ENCODE data around the gene PDE4C.

Gene PDE4C

GRCh38 chr19:18254546-18255503 is 28.6 kb upstream of the PDE4C start:
- no peak for DNase-seq (ENCODE audit: low read depth)

DNA sequence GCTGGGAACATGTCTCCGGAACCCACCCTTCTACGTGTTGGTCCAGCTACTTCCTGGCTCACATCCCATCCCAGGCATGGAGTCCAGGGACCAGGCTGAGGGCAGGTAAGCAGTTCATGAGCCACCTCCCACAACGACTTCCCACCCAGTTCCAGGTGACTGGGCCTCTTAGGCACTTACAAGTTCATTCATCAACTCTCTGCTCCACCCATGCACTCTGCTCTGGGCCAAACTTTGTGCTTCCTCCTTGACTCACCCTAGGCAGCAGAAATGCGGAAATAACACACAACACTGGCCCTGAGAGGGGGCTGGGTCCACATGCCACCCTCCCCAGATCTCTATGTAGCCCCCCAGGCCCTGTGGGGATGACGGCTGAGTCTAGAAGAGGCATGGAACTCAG is 27.5 kb upstream of the PDE4C start:
- DNase-seq (ENCODE audit: low read depth), result no peak

DNA sequence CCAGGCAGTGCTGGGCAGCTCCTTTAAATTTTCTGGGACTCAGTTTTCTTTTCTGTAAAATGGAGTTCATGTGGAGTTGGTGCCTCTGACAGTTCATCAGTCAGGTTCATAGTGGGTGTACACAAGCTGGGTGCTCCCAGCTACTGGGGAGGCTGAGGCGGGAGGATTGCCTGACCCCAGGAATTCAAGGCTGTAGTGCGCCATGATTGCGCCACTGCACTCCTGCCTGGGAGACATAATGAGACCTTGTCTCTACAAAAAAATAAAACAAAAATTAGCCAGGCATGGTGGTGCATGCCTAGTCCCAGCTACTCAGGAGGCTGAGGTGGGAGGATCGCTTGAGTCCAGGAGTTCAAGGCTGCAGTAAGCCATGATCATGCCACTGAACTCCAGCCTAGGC is 26.9 kb upstream of the PDE4C start:
- no peak for DNase-seq (ENCODE audit: low read depth)

GRCh38 chr19:18252370-18252717 is 26.1 kb upstream of the PDE4C start:
- DNase-seq (ENCODE audit: low read depth), result no peak

DNA sequence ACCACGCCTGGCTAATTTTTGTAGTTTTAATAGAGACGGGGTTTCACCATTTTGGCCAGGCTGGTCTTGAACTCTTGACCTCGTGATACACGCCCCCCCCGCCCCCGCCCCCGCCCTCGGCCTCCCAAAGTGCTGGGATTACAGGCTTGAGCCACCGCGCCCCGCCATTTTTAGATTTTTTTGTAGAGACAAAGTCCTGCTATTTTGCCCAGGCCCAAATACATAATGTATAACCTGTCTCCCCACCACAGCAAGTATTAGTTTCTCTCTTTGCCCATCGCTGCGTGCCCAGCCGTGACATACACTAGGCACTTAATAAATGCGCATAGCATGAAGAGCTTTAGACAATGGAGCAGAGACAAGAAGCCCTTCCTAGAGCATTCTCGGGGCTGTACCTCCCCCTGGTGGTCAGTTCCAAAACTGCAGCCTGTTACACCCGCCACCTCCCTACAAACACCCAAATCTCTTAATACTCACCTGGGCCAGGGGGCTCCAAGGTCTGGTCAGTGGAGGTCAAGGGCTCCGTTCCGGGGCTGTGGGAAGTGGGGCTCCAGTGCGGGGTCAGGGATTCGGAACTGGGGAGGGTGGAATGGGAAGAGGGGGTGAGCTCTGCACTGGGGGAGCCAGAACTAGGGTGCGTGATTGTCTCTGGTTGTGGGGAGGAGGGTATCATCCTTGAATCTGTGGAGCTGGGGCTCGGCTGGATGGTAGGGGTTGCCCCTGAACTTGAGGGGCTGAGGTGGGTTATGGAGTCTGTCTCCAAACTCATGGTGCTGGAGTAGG is 25.5 kb upstream of the PDE4C start:
- no peak for DNase-seq (ENCODE audit: low read depth)

- no peak for DNase-seq (ENCODE audit: low read depth)
Measured at GRCh38 chr19:18249834-18250233, 23.6 kb upstream of the PDE4C start.

GRCh38 chr19:18245297-18245696 is 19.1 kb upstream of the PDE4C start:
- DNase-seq (ENCODE audit: low read depth), result no peak

- DNase-seq (ENCODE audit: low read depth), result no peak
Measured at GRCh38 chr19:18239303-18239702, 13.1 kb upstream of the PDE4C start.

- DNase-seq (ENCODE audit: low read depth), result no peak
Measured at GRCh38 chr19:18234194-18234593, 8.0 kb upstream of the PDE4C start.

DNA sequence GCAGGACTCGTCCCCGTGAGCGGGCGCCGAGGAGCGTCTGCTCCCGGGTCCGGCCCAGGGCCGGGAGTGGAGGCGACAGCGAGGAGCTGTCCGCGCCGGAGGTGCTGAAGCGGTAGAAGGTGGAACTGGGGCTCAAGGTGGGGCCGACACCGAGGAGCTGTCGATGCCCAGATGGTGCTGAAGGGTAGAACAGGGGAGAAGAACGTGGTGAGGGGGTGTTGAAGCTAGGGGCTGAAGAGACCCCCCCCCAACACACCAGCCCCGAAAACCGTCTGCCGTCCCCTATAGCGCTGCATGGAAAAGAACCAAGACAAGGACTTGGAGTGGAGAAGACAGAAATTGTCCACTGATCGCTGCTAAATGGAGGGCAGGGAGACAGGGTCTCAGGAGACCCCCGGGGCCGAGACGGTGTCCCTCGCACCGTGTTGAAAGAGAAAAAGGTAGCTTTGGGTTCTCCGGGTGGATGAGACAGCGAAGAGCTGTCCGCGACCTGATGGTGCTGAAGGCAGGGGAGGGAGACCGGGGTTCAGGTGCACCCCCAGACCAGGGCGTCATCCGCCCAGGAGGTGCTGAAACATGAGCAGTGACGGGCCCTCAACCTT is 7.1 kb upstream of the PDE4C start:
- DNase-seq (ENCODE audit: low read depth), result no peak

DNA sequence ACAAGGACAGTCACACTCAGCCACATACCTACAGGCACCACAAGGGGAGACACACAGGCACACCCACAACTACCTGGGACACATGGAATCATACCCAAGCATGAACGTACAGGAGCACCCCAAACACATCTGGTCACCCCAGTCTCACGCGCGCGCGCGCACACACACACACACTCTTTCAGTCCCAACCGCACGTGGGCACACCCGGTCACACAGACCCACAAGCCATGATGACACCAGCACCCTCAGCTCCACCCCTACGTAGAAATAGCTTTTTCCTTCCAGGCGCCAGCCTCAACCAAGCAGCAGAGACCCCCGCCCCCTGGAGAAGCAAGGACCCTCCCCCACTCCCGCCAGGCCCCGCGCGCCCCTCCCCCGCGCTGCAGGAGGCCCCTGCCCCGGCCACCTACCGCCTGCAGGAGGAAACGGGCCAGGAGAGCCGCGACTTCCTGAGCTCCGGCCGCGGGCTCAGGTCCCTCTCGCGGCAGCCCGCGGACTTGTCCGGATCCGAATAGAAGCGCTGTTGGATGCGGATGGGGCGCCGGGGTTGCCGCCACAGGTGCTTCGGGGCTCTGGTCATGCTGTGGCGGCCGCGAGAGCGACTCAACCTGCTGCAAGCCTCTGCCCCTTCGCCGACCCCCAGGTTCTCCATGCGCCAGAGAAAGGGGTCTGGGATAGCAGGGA is 6.4 kb upstream of the PDE4C start:
- DNase-seq (ENCODE audit: low read depth), result no peak

DNA sequence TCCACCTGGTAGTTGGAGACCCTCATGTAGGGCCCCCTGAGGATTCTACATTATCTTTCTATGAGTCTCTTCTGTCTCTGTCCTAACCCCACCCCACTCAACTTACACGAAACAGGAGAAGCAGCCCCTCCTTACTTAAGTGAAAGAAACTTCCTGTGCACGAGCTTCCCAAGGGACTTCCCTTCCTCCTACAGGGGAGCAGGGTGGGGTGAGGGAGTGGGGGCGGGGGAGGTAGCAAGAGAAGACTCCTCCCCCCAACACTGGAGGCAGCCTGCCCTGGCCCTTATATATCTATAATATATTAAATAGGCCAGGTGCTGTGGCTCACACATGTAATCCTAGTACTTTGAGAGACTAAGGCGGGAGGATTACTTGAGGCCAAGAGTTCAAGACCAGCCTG is 5.5 kb upstream of the PDE4C start:
- DNase-seq (ENCODE audit: low read depth), result no peak

- no peak for DNase-seq (ENCODE audit: low read depth)
Measured at GRCh38 chr19:18230941-18231734, 4.9 kb upstream of the PDE4C start.

- no peak for DNase-seq (ENCODE audit: low read depth)
Measured at GRCh38 chr19:18229915-18230314, 3.7 kb upstream of the PDE4C start.

DNA sequence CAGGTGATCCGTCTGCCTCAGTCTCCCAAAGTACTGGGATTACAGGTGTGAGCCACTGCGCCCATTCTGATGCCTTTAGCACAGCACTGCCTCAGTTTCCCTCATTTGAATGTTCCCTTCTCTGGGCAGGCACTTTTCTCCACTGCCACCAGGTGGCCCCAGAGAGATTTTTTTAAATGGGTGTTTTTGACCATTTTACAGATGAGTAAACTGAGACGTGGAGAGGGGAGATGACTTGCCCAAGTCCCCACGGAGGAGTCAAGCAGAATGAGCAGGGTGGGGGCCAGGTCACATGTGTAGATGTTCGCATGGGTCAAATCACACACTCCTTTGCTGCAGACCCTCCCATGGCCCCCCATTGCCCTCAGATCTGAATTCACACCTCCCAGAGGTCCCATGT is 3.2 kb upstream of the PDE4C start:
- no peak for DNase-seq (ENCODE audit: low read depth)

- DNase-seq (ENCODE audit: low read depth), result no peak
Measured at GRCh38 chr19:18227781-18228271, 1.6 kb upstream of the PDE4C start.

DNA sequence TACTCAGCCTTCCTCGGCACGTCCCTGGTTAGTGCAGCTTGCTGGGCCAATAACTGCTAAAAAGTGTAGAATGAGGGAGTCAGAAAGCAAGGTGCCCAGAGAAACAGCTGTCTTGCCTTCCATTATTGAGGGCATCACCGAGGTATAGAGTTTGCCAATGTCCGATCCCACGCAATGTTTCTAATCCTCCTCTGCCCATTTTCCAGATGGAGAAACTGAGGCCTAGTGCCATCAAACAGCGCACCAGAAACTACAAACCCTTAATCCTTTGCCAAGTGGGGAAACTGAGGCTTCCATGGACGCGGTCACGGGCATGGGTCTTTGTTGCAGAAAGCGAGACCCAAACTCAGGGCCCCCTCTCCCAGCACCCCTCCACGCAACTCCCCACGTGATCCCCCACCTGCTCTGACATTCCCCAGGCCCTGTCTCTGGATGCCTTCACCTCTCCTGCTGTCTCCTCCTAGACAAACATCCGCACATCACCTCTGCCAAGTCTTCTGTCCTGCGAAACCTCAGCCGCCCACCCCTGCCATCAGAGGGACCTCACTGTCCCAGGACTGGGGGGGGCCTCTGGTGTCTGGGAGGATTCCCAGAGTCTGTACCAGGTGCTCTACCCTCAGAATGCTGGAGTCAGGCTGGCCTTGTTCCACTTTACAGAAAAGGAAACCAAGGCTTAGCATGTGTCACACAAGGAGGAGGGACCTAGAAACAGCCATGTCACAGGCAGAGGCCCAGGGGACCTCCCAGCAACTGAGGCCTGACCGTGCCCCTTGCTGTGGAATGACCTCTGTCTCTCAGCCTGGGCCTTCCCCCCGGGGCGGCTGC is 930 bp upstream of the PDE4C start:
- no peak for DNase-seq (ENCODE audit: low read depth)

GRCh38 chr19:18225355-18225701 is 910 bp downstream of the PDE4C start:
- no peak for DNase-seq (ENCODE audit: low read depth)

- DNase-seq (ENCODE audit: low read depth), result peak; percentile 68
Measured at GRCh38 chr19:18224525-18225354, 1.5 kb downstream of the PDE4C start.

Measured in GM04503 (cell line).